B cell (primary cell): ENCODE data around the gene RCN1.

ENCODE experiments used
- EZH2 ChIP-seq: IDR thresholded peaks from 2 replicates; pipeline ENCODE4 v1.6.1; 2012; ENCODE audit warnings: borderline replicate concordance, low read depth, mild to moderate bottlenecking, moderate library complexity, low read length; ENCODE audit not compliant: insufficient read depth, poor library complexity, severe bottlenecking
- TF ChIP-seq, protein P1 (sequence below): fragments of 200-600 bp; IDR thresholded peaks from one replicate; pipeline ENCODE4 v1.8.0; 2022; ENCODE audit warnings: antibody characterized with exemption, mild to moderate bottlenecking

GRCh38 chr11:32094923-32095322 lies 4.0 kb downstream of the RCN1 start:
- no peak for TF ChIP-seq EZH2
- TF ChIP-seq, protein P1, sequence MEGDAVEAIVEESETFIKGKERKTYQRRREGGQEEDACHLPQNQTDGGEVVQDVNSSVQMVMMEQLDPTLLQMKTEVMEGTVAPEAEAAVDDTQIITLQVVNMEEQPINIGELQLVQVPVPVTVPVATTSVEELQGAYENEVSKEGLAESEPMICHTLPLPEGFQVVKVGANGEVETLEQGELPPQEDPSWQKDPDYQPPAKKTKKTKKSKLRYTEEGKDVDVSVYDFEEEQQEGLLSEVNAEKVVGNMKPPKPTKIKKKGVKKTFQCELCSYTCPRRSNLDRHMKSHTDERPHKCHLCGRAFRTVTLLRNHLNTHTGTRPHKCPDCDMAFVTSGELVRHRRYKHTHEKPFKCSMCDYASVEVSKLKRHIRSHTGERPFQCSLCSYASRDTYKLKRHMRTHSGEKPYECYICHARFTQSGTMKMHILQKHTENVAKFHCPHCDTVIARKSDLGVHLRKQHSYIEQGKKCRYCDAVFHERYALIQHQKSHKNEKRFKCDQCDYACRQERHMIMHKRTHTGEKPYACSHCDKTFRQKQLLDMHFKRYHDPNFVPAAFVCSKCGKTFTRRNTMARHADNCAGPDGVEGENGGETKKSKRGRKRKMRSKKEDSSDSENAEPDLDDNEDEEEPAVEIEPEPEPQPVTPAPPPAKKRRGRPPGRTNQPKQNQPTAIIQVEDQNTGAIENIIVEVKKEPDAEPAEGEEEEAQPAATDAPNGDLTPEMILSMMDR: no peak
